COR-L47 (cell line): ENCODE results near the gene ASB2.

Source experiments
- DNase-seq: peaks from one replicate; lab custom pipeline; 2025; lab: John Stamatoyannopoulos, UW

ASB2 gene

GRCh38 chr14:93902619-93903307, 73.6 kb downstream of the ASB2 start:
- no peak for DNase-seq

DNA sequence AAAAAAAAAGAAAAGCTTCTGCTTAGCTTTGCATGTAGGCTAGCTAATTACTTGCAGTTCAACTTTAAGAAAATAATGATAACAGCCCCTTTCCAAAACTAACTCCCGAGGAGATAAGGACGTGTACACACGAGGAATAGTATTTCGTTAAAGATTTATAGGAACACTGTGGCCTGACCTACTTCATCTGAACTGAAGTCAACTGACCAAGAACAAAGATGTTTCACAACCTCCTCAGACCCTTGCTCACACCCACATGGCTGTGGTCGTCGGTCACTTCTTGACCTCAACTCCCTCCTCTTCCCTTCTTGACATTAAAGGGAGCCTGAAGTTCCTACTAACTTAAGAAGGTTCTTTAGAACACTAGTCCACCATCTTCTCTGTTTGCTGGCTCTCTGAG, 74.6 kb downstream of the ASB2 start:
- DNase-seq, result no peak

GRCh38 chr14:93898731-93899130, 77.6 kb downstream of the ASB2 start:
- no peak for DNase-seq

DNA sequence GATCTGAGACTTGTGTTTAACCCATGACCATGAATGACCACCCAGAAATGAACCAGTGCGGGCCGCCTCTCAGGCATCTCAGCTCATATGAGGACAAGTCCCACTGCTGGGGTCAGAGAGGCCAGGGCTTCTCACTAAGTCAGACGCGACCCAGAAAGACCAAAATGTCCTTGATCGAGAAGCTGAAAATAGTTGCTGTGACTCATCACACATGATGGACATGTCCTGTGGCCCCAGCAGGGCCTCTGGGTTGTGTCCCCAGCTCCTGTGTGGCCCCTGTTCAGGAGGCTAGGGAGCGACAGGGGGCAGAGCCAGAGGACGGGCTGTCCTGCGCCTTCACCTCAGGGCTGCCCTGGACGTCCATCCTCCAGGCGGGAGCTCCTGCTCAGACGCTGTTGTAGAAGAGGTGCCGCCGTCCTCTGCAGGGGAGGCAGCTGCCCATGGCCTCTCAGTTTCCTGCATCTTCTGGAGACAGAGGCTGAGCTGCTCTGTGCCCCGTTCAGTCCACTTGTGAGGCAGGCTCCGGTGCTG, 78.2 kb downstream of the ASB2 start:
- DNase-seq, result no peak

DNA sequence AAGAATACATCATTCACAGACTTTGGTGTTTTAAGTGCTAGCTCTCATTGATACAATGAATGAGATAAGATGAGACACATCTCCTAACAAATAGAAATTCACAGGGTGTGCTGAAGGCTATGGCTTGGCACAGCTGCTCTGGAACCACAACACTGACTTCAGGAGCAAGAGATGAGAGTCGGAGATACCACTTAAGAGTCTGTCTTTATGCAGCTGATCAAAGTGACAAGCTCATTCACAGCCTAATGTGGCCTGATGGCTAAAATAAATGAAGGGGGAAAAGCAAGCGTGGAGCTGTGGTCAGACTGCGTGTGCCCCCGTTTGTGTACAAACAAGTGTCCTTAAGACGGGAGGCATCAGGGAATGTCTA, 78.9 kb downstream of the ASB2 start:
- DNase-seq, result no peak

DNA sequence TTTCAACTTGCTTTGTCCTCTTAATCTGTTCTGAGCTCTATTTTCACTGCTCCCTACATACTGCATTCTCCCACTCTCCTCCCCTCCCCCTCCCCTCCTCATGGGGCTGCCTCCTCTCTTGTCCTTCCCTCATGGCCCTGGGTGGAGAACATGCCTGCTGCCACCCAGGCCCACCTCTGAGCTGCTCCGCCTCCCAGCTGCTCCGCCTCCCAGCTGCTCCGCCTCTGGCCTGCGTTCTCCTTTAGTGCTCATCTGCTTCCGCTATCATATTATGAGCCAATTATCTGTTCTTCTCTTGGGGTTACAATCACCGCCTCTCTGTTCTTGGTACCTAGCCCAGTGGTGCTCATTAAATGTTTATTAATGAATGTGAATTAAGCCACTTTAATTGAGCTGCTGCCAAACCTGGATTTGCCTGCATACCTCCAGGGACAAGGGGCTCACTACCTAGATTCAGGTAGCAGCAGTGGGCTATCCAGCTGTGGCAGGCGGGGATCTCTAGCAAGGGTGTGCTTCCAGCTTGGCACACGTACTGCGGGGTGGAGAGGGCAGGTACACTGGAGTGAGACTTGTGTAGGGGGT, 81.3 kb downstream of the ASB2 start:
- no peak for DNase-seq

DNA sequence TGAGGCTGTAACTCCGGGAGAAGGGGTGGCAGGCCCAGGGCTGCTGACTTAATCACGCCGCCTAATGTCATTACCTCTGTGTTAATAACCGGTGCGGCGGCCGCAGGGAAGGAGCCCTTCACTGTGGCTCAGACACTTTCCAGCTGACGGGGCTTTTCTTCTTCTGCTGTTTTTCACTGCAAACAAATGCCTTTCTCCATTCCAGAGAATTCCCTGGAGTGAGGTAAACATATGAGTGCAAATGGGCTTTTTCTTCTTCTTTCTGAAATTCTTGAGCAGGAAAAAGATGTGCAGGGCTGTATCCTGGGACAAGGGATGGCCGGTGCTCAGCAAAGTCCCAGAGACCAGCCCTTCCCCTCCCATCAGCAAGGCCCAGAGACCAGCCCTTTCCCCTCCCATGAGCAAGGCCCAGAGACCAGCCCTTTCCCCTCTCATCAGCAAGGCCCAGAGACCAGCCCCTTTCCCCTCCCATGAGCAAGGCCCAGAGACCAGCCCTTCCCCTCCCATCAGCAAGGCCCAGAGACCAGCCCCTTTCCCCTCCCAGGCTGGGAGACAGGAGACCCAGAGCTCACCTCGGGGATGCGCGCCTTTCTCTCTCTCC, 82.6 kb downstream of the ASB2 start:
- no peak for DNase-seq

- DNase-seq, result peak; percentile 60
These were observed 83.3 kb downstream of the ASB2 start for GRCh38 chr14:93892923-93893558.

DNA sequence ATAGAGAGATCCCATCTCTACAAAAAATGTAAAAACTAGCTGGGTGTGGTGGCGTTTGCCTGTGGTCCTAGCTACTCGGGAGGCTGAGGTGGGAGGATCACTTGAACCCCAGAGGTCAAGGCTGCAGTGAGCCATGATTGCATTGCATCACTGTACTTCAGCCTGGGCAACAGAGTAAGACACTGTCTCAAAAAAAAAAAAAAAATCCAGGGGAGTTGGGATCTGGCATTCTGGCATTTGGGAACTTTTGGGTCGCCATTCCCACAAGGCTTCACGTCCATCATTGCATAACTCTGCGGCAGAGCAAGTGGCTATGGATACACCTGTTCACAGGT, 83.9 kb downstream of the ASB2 start:
- no peak for DNase-seq

DNA sequence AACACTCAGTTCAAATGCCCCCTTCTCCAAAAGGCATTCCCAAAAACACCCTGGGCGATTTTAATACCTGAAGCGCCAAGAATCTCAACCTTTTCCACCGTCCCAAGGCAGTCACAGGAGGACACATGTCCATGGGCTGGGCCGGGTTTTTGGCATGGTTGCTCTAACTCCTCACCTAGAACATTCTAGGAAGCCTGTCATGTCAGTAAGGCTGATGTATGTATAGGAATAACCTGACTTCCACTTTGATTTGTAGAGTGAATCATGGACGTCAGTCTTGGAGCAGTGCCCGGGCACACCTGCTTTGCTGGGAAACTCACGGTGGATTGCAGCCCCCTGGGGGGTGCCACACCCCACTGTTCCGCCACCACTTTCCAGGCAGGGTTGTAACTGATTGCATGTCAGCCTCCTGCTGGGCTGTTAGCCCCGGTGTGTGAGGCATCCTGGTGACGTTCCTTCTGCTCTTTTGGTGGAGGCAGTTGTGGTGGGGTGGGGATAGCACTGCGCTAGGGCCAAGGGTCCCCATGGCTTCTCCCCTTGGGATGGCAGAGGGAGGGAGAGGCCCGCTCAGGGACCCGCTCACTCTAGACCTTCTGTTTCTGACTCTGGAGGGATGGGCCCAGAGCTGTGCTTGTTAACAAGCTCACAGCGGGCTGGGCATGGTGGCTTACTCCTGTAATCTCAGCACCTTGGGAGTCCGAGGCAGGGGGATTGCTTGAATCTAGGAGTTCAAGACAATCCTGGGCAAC, 84.4 kb downstream of the ASB2 start:
- peak; percentile 85 for DNase-seq

GRCh38 chr14:93889739-93890483, 86.5 kb downstream of the ASB2 start:
- no peak for DNase-seq

GRCh38 chr14:93888995-93889394, 87.4 kb downstream of the ASB2 start:
- no peak for DNase-seq

- no peak for DNase-seq
These were observed 91.4 kb downstream of the ASB2 start for GRCh38 chr14:93884950-93885349.
